ENCODE measurements around the gene FSIP1.

DNA sequence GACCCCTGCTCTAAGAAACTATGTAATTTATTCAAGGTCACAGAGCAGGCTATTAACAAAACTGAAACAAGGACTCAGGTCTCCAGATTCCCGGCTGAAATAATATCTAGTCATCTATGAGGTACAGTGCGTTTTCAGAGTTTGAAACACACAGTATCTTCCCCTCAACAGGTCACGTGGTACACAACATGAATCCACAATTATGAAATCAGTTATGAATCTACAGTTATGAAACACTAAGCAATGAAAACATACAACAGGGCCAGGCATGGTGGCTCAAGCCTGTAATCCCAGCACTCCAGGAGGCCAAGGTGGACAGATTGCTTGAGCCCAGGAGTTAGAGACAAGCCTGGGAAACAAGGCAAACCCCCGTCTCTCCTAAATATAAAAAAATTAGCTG lies 72.7 kb downstream of the FSIP1 start:
- TF ChIP-seq, protein P1, sequence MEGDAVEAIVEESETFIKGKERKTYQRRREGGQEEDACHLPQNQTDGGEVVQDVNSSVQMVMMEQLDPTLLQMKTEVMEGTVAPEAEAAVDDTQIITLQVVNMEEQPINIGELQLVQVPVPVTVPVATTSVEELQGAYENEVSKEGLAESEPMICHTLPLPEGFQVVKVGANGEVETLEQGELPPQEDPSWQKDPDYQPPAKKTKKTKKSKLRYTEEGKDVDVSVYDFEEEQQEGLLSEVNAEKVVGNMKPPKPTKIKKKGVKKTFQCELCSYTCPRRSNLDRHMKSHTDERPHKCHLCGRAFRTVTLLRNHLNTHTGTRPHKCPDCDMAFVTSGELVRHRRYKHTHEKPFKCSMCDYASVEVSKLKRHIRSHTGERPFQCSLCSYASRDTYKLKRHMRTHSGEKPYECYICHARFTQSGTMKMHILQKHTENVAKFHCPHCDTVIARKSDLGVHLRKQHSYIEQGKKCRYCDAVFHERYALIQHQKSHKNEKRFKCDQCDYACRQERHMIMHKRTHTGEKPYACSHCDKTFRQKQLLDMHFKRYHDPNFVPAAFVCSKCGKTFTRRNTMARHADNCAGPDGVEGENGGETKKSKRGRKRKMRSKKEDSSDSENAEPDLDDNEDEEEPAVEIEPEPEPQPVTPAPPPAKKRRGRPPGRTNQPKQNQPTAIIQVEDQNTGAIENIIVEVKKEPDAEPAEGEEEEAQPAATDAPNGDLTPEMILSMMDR (IDR thresholded peaks at IDR 0.05), result no peak
- no peak for TF ChIP-seq POLR2A (IDR thresholded peaks at IDR 0.05)
